Mucosa of descending colon (tissue), 3 donors: Measurements from ENCODE around the gene KLRC2. TPM values are rescaled to one million over a fixed set of nuclear protein-coding genes. Genes with fewer than 3 reads are reported as not detected.
"Not testable (repeated sequence)": the region's sequence is repeated elsewhere in the genome, so short reads cannot be mapped to it uniquely, and the experiment has no call there.

Source experiments
- ATAC-seq: fragments of 200-7000 bp; cut with Tn5 transposase; one replicate; pipeline ENCODE4 v1.9.1; 2020; ENCODE audit warnings: mild to moderate bottlenecking, moderate library complexity
- DNase-seq, 3 donors: peaks; one replicate each; pipeline ENCODE4 v3.0.0-alpha.2; 2020
- H3K36me3 ChIP-seq: fragments of 200-600 bp; one replicate; pipeline ENCODE4 v1.8.0; 2021; ENCODE audit warnings: low read depth, mild to moderate bottlenecking
- H3K4me1 ChIP-seq: fragments of 200-600 bp; one replicate; pipeline ENCODE4 v1.8.0; 2021; ENCODE audit warnings: low read depth, mild to moderate bottlenecking
- H3K4me3 ChIP-seq: fragments of 200-600 bp; one replicate; pipeline ENCODE4 v1.8.0; 2021; ENCODE audit warnings: mild to moderate bottlenecking
- H3K9me3 ChIP-seq: fragments of 200-600 bp; one replicate; pipeline ENCODE4 v1.8.0; 2021; ENCODE audit warnings: mild to moderate bottlenecking
- intact Hi-C, 2 donors: fragments of 100-400 bp; cut with DNase I in 1 of 2; cut with micrococcal nuclease in 1 of 2; formaldehyde crosslinking; loops; one replicate each; pipeline versions ENCODE4 v1.11.0 to v1.11.1; 2022; cut with DNase I, micrococcal nuclease
- total RNA-seq, 3 donors: library from RNA; stranded (reverse); fragmentation: NEBNext Ultra II Directional in 2 of 3; extraction: Animal tissue kit (Norgen Biotek cat#: 25700) in 2 of 3; gene quantifications; one replicate each; pipeline versions ENCODE4 v1.2.1 to v1.2.4, GENCODE V29; 2021 to 2023
- TF ChIP-seq, protein P1 (sequence below): fragments of 200-600 bp; IDR thresholded peaks from one replicate; pipeline ENCODE4 v1.8.0; 2022; ENCODE audit warnings: antibody characterized with exemption, mild to moderate bottlenecking
- donor health status: DM: no; HTN: no; CAD: no; lungs with moderate emphysema.
- donor health status: DM: no; HTN: no; CAD: no.
- donor health status: DM: no; HTN: yes; CAD: no.

The KLRC2 gene
- total RNA-seq, 3 donors from 2014 or later, result 0.67 to 2.6 TPM; not detected in 1

DNA sequence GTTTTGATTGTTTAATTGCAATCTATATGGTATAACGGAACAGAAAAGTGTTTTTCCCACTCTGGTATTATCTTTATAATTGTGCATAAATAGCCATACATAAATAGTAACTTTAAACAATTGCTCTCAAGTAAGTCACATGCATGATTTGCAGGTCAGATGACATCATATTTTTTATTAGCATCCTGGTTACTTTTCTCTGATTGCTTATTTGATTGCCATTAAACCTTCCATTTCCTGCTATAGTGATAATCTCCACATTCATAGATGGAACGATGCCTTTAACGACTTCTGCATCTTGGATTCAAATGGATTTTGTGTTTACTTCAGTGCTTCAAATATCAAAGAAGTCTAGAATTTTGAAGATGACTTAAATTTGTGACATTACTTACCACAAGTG is 42.5 kb downstream of the KLRC2 start:
- TF ChIP-seq, protein P1, sequence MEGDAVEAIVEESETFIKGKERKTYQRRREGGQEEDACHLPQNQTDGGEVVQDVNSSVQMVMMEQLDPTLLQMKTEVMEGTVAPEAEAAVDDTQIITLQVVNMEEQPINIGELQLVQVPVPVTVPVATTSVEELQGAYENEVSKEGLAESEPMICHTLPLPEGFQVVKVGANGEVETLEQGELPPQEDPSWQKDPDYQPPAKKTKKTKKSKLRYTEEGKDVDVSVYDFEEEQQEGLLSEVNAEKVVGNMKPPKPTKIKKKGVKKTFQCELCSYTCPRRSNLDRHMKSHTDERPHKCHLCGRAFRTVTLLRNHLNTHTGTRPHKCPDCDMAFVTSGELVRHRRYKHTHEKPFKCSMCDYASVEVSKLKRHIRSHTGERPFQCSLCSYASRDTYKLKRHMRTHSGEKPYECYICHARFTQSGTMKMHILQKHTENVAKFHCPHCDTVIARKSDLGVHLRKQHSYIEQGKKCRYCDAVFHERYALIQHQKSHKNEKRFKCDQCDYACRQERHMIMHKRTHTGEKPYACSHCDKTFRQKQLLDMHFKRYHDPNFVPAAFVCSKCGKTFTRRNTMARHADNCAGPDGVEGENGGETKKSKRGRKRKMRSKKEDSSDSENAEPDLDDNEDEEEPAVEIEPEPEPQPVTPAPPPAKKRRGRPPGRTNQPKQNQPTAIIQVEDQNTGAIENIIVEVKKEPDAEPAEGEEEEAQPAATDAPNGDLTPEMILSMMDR, result no peak
- Histone ChIP-seq H3K4me3 (no peak overlapping the region), H3K9me3 (no peaks in the 10 kb centered on the region), H3K36me3 (no peaks in the 10 kb centered on the region), H3K4me1 (peaks cover 15% of the 10 kb centered on the region)
- intact Hi-C loops, result no loop called here
- ATAC-seq, result no peak
- DNase-seq, result no peak

DNA sequence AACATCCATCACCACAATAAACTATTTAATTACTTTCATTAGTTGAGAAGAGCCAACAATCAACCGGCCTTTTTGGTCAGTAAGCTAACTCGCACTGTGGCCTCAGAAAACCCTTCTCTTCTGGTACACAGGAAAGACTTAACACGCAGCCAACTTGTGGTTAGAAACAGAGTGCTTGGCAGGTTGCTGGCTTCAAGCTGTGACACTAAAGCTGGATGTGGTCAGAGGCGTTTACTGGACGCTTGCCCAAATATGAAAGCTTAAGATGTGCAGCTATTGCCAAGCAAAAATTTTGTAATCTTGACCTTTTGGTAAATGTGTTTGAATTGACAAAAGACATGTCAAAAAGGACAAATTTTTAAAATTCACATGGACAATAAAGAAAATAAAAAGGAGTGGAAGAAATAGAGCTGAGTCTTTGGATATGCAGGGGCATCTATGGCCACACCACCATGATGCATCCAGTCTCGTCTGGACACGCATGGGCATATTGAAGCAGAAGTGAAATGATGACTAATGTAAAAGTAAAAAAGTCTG is 43.3 kb downstream of the KLRC2 start:
- peak; percentile 25 for ATAC-seq
- Histone ChIP-seq H3K9me3 (no peaks in the 10 kb centered on the region), H3K4me3 (no peak overlapping the region), H3K4me1 (peaks cover 15% of the 10 kb centered on the region), H3K36me3 (no peaks in the 10 kb centered on the region)
- TF ChIP-seq, protein P1, result no peak
- intact Hi-C loops, result no loop called here
- DNase-seq, result peak in 1 of 3 donors; percentile 55

DNA sequence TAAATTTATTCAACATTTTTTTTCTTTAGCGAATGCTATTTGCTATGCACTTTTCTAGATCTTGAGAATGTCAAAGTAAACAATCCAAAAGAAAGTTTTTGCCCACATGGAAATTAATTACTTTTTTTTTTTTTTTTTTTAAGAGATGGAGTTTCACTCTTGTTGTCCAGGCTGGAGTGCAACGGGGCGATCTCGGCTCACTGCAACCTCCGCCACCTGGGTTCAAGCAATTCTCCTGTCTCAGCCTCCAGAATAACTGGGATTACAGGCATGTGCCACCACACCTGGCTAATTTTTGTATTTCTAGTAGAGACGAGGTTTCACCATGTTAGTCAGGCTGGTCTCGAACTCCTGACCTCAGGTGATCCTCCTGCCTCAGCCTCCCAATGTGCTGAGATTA is 44.8 kb downstream of the KLRC2 start:
- H3K4me3 ChIP-seq, DNase-seq, H3K4me1 ChIP-seq, H3K9me3 ChIP-seq, ATAC-seq, intact Hi-C loops, H3K36me3 ChIP-seq: not testable (repeated sequence)

DNA sequence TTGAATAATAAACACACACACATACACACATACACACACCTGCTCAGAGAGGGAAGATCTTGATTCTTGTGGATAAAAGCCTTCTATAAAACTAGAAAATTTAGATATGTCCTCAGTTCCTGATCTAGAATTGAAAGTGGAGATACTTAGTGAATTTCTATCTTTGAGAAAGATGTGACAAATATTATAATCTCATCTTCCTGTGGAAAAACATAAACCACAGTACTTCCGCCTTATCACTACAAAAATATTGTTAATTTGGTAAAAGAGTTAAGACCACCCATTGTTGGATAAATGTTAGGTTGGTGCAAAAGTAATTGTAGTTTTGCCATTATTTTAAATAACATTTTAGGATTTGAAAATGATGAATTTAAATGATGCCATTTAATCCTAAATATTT is 45.9 kb downstream of the KLRC2 start, which contains the start of gene KLRK1:
Gene KLRK1 (minus strand): TSS at position 138 of the 400 bp plus-strand sequence. CDS start 1,231 bp downstream, outside the sequence.
- DNase-seq (no peak), ATAC-seq (no peak)
- Histone ChIP-seq H3K4me3 (no peak within 1 kb of the TSS), H3K9me3 (no peaks in the 10 kb centered on the region), H3K36me3 (no peaks in the 10 kb centered on the region), H3K4me1 (peaks cover 2% of the 10 kb centered on the region)
- TF ChIP-seq, protein P1, result no peak
- intact Hi-C loops, result no loop called here

DNA sequence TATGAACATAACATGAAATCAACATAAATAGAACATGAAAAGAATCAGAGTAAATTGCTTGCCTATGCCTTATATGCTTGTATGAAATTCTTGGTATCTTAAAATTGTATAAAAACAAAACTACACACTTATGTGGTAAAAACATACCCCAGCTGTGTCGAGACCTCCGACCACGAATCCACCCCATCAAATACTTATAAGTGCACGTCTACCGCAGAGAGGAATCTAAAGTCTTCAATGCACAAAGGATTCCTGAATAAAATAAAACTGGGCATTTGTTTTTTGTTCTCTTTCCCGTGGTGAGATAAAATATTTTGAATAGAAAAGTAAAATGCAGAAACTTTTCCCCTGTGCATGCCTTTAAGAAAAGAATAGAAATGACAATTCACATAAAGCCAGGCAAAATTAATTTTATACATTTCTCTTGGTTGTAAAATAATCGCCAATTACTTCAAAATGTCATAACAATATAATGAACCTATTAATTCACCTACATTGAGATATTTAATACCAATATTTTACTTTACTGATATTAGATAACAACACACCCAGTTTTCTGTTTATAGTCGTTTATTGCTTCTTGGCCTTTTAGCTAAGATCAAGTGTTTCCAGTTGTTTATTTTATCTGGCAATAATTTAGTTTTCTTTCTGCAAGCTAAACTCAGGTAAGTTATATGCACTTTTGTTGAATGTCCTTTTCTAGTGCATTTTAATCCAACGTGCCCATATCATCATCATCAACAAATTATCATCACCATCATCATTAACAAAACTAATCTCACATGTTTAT is 47.0 kb downstream of the KLRC2 start:
- TF ChIP-seq, protein P1, result no peak
- H3K4me3 ChIP-seq, result no peak overlapping the region

DNA sequence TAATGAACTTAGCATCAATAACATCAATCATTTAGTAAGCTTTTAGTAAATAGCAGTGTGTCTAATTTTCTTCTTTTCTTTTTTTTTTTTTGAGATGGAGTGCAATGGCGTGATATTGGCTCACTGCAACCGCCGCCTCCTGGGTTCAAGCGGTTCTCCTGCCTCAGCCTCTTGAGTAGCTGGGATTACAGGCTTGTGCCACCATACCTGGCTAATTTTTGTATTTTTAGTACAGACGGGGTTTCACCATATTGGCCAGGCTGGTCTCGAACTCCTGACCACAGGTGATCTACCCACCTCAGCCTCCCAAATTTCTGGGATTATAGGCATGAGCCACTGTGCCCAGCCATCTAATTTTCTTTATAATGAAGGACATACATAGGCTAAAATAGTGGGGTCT is 48.3 kb downstream of the KLRC2 start:
- H3K4me3 ChIP-seq, intact Hi-C loops, ATAC-seq: not testable (repeated sequence)

More for the DNA sequence above, 47.0 kb downstream of the KLRC2 start:
- Histone ChIP-seq H3K36me3 (no peaks in the 10 kb centered on the region), H3K4me1 (no peaks in the 10 kb centered on the region), H3K9me3 (no peaks in the 10 kb centered on the region)
- no peak for ATAC-seq
- intact Hi-C loops, result no loop called here
- DNase-seq, result no peak

More for the DNA sequence above, 48.3 kb downstream of the KLRC2 start:
- H3K9me3 ChIP-seq, DNase-seq, H3K36me3 ChIP-seq, H3K4me1 ChIP-seq: not testable (repeated sequence)
